HG02678 (cell line): ENCODE measurements around the gene PRDM15.
A peak's percentile ranks its signal among the peaks of the same experiment; 100 is the strongest.

ENCODE experiments used
- ATAC-seq: cut with Tn5 transposase; IDR thresholded peaks from one replicate; pipeline ENCODE4 v1.9.1; 2021; ENCODE audit warnings: mild to moderate bottlenecking, moderate library complexity; ENCODE audit not compliant: unreplicated experiment

PRDM15 gene

GRCh38 chr21:41845310-41846032, 33.7 kb downstream of the PRDM15 start:
- no peak for ATAC-seq

- no peak for ATAC-seq
Measured at GRCh38 chr21:41843584-41843983, 35.6 kb downstream of the PRDM15 start.

GRCh38 chr21:41840880-41841279, 38.3 kb downstream of the PRDM15 start:
- ATAC-seq, result no peak

- ATAC-seq, result no peak
Measured at GRCh38 chr21:41839387-41840000, 39.6 kb downstream of the PRDM15 start.

GRCh38 chr21:41837756-41838297, 41.3 kb downstream of the PRDM15 start:
- ATAC-seq, result no peak

- no peak for ATAC-seq
Measured at GRCh38 chr21:41836166-41837015, 42.8 kb downstream of the PRDM15 start.

GRCh38 chr21:41835711-41836154, 43.4 kb downstream of the PRDM15 start:
- no peak for ATAC-seq

- ATAC-seq, result no peak
Measured at GRCh38 chr21:41834926-41835663, 44.0 kb downstream of the PRDM15 start.

- ATAC-seq, result no peak
Measured at GRCh38 chr21:41834252-41834925, 44.8 kb downstream of the PRDM15 start.

- peak; percentile 69 for ATAC-seq
Measured at GRCh38 chr21:41833497-41834115, 45.5 kb downstream of the PRDM15 start.

- peak; percentile 50 for ATAC-seq
Measured at GRCh38 chr21:41832596-41833496, 46.3 kb downstream of the PRDM15 start.

- no peak for ATAC-seq
Measured at GRCh38 chr21:41831866-41832595, 47.1 kb downstream of the PRDM15 start.

GRCh38 chr21:41831453-41831831, 47.7 kb downstream of the PRDM15 start:
- no peak for ATAC-seq

GRCh38 chr21:41830764-41831452, 48.2 kb downstream of the PRDM15 start:
- no peak for ATAC-seq

GRCh38 chr21:41830145-41830707, 48.9 kb downstream of the PRDM15 start:
- no peak for ATAC-seq

- no peak for ATAC-seq
Measured at GRCh38 chr21:41828884-41829360, 50.2 kb downstream of the PRDM15 start.
